Hindlimb muscle (tissue), 1 donor: ENCODE data around the gene USP4. TPM values are rescaled to one million over a fixed set of nuclear protein-coding genes. Genes with fewer than 3 reads are reported as not detected.
A peak's percentile ranks its signal among the peaks of the same experiment; 100 is the strongest.
"Not testable (repeated sequence)": the region's sequence is repeated elsewhere in the genome, so short reads cannot be mapped to it uniquely, and the experiment has no call there.

Source experiments
- DNase-seq: peaks from one replicate; pipeline ENCODE4 v3.0.0-alpha.2; 2013
- polyA plus RNA-seq: library from polyadenylated mRNA; unstranded; fragments of 120-200 nt; gene quantifications from one replicate; pipeline ENCODE4 v1.2.1, GENCODE V29; 2013; ENCODE audit not compliant: insufficient read length

The USP4 gene
- polyA plus RNA-seq, 1 donor: 56.1 TPM

- not testable (repeated sequence) for DNase-seq
Measured at GRCh38 chr3:49240091-49240490, 99.8 kb downstream of the USP4 start.

GRCh38 chr3:49238274-49239127 is 101.4 kb downstream of the USP4 start:
- DNase-seq: peak; percentile 38

DNA sequence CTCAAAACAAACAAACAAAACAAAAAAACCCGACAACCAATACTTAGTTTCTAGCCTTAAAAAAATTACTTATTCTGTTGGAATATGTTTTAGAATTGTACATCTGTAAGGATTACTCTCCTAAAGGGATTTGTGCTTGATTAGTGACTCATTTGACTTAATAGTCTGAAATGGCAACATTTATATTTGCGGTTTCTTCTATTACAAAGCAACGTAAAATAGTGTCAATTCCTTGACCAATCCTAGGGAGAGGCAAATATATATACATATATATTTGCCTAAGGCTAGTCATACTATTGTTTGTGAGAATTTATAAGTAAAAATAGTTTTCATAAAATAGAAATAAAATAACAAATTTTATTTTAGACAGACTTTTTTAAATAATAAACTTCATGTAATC is 102.5 kb downstream of the USP4 start:
- no peak for DNase-seq

GRCh38 chr3:49236226-49236625 is 103.6 kb downstream of the USP4 start:
- no peak for DNase-seq

- DNase-seq: not testable (repeated sequence)
Measured at GRCh38 chr3:49228817-49229216, 111.0 kb downstream of the USP4 start.

Other genes starting within 250 kb of the USP4 start
- gene QRICH1, start 246.0 kb downstream of the USP4 start, polyA plus RNA-seq: 60.1 TPM
- 272 TPM for gene QARS1, start 235.3 kb downstream of the USP4 start, polyA plus RNA-seq
- gene USP19, start 219.2 kb downstream of the USP4 start, polyA plus RNA-seq: 38.5 TPM
- gene LAMB2, start 207.0 kb downstream of the USP4 start, polyA plus RNA-seq: 325 TPM
- 16.0 TPM for gene CCDC71, start 173.7 kb downstream of the USP4 start, polyA plus RNA-seq
- gene KLHDC8B, start 168.5 kb downstream of the USP4 start, polyA plus RNA-seq: 84.0 TPM
- gene C3orf62, start 62.8 kb downstream of the USP4 start, polyA plus RNA-seq: 10.3 TPM
- 146 TPM for gene GPX1, start 18.3 kb upstream of the USP4 start, polyA plus RNA-seq
- gene RHOA, start 71.9 kb upstream of the USP4 start, polyA plus RNA-seq: 443 TPM
- gene TCTA, start 72.4 kb upstream of the USP4 start, polyA plus RNA-seq: 21.3 TPM
- 9.2 TPM for gene AMT, start 82.4 kb upstream of the USP4 start, polyA plus RNA-seq
- gene NICN1, start 89.3 kb upstream of the USP4 start, polyA plus RNA-seq: 14.2 TPM
- gene DAG1, start 130.2 kb upstream of the USP4 start, polyA plus RNA-seq: 266 TPM
- 1.4 TPM for gene BSN, start 214.4 kb upstream of the USP4 start, polyA plus RNA-seq